GM21619 (cell line): ENCODE results near the gene TMEM163.
A peak's percentile ranks its signal among the peaks of the same experiment; 100 is the strongest.
"Not testable (repeated sequence)": the region's sequence is repeated elsewhere in the genome, so short reads cannot be mapped to it uniquely, and the experiment has no call there.

Experiments used
- ATAC-seq: cut with Tn5 transposase; IDR thresholded peaks from one replicate; pipeline ENCODE4 v1.9.1; 2021; ENCODE audit not compliant: unreplicated experiment

TMEM163 gene

DNA sequence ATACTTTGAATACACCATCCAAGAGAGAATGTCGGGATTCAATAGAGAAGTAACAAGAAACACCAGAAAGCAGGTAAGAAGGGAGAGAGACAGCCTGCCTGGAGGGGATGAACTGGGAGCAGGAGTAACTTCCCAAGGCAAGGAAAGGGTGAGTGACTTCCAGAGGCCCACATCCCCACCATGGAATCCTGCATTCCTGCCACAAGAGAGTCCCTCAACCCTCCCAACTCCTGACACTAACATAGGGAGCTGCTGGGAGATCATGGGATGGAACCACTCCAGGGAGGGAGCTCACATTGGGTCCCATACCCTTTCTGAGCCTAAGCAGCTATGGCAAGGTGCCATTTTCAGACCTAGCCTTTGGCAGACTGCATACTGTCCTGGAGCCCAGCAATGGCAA, 5.5 kb upstream of the TMEM163 start:
- ATAC-seq = no peak

- ATAC-seq = not testable (repeated sequence)
Measured at GRCh38 chr2:134723742-134724141, 4.9 kb upstream of the TMEM163 start.

- no peak for ATAC-seq
Measured at GRCh38 chr2:134722728-134723127, 3.9 kb upstream of the TMEM163 start.

DNA sequence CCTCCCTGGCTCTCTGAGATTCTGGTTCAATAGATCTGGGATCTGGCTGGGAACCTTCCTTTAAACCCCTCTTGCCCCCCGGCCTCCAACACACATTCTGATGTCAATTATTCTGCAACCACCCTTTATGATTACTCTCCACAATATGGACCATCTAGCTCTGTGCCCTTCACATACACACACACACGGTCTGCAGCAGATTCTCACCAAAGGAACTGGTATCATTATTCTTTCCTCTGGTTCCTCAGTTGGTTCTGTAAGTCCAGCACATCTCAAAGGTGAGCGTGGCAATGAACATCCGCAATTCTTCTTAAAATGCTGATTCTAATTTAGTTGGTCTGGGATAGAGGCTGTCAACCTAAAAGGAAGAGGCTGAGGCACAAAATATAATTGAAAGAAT, 2.8 kb upstream of the TMEM163 start:
- ATAC-seq = no peak

GRCh38 chr2:134718023-134718816, 580 bp downstream of the TMEM163 start:
- peak; percentile 42 for ATAC-seq

- ATAC-seq = no peak
Measured at GRCh38 chr2:134717286-134718022, 1.3 kb downstream of the TMEM163 start.

DNA sequence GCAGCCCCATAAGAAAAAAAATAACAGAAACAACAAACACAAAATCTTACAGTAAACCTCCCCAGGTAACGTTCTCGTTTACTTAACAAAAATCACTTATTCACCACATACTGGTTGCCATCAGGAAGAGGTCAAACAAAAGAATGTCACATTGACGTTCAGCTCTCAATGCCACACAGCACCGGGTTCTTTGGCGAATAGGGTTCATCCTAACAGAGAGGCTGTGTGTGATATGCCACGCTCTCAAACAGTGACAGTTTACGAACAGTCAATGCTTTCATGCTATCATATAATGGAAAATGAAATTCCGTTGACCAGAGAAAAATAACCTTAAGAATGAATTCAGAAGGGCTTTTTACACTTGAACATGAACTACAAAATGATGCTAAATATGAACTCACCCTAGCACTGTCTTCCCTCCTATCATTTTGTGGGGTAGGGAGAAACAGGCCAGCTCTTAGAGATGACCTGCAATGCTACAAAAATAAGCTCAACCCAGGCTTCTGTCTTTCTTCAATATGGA, 2.0 kb downstream of the TMEM163 start:
- ATAC-seq = no peak

- ATAC-seq = no peak
Measured at GRCh38 chr2:134715932-134716643, 2.7 kb downstream of the TMEM163 start.

GRCh38 chr2:134714228-134714627, 4.6 kb downstream of the TMEM163 start:
- ATAC-seq = no peak

- ATAC-seq = no peak
Measured at GRCh38 chr2:134713606-134714005, 5.2 kb downstream of the TMEM163 start.

- ATAC-seq = no peak
Measured at GRCh38 chr2:134713176-134713575, 5.6 kb downstream of the TMEM163 start.

- no peak for ATAC-seq
Measured at GRCh38 chr2:134712736-134713135, 6.1 kb downstream of the TMEM163 start.

DNA sequence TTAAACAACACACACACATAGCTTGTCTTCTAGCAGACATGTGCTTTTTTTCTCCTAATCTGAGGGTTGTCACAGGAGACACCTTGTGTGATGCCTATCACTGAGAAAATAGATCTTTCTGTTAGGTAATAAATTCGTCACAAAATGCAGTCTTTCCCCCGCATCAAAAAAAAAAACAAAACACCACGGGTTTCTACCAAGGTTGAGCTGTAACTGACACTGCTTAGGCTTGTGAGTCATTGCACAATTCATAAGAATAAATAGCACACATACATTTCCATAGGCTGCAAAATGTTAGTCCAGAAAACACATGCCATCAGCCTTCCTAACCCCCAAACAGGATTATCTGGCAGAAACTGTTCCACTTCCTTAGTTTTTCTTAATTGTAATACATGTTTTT, 6.5 kb downstream of the TMEM163 start:
- ATAC-seq = no peak

- no peak for ATAC-seq
Measured at GRCh38 chr2:134711692-134712091, 7.1 kb downstream of the TMEM163 start.

GRCh38 chr2:134707330-134707676, 11.5 kb downstream of the TMEM163 start:
- no peak for ATAC-seq

GRCh38 chr2:134706587-134707329, 12.0 kb downstream of the TMEM163 start:
- no peak for ATAC-seq

DNA sequence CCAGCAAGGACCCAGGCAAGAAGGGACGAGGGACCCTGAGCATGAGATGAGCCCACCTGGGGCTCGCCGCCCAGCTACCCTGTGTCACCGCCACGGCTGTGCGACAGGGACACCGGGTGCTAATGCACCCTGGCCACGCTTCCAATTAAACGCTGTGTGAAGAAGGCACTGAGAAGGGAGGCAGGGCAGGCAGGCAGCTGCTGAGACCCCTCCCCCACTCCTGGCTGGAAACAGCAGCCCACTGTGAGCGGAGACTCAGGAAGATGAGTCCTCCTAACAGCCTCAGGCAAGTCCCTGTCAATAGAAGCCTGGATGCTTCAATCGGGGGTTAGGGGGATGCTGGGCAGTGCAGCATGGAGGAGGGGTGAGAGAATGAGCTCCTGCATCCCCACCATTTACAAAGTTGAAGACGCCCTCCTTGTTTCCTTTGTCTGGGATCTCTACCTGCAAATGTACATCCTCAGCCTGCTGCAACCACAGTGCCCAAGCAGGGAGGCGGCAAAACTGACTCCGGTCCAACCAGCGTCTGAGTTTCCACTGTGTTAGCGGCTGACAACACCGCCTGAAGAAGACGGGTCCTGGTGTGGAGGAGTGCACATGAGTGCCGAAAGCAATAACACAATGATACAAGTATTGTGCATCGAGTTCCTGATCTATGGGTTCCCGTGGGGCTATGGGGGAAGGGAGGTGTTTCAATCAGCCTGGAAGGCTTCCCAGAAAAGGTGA, 12.8 kb downstream of the TMEM163 start:
- no peak for ATAC-seq

GRCh38 chr2:134704173-134704572, 14.6 kb downstream of the TMEM163 start:
- no peak for ATAC-seq

GRCh38 chr2:134703426-134703825, 15.4 kb downstream of the TMEM163 start:
- no peak for ATAC-seq

- ATAC-seq = no peak
Measured at GRCh38 chr2:134700730-134701129, 18.1 kb downstream of the TMEM163 start.
